NOMO-1 treated with dmso at 0.1 percent for 144 hours (cell line): Measurements from ENCODE around the gene ARRB1.
"Not testable (repeated sequence)": the region's sequence is repeated elsewhere in the genome, so short reads cannot be mapped to it uniquely, and the experiment has no call there.

Experiments used
- DNase-seq: peaks from one replicate; lab custom pipeline; 2025; ENCODE audit not compliant: unreplicated experiment; lab: John Stamatoyannopoulos, UW

ARRB1 gene

GRCh38 chr11:75277991-75278790 lies 73.3 kb downstream of the ARRB1 start:
- no peak for DNase-seq

- no peak for DNase-seq
Measured at GRCh38 chr11:75277211-75277805, 74.2 kb downstream of the ARRB1 start.

- no peak for DNase-seq
Measured at GRCh38 chr11:75276686-75277085, 74.8 kb downstream of the ARRB1 start.

GRCh38 chr11:75276186-75276585 lies 75.3 kb downstream of the ARRB1 start:
- DNase-seq = no peak

- DNase-seq = no peak
Measured at GRCh38 chr11:75275581-75275980, 75.9 kb downstream of the ARRB1 start.

- DNase-seq = not testable (repeated sequence)
Measured at GRCh38 chr11:75274716-75275115, 76.7 kb downstream of the ARRB1 start.

- DNase-seq = no peak
Measured at GRCh38 chr11:75273411-75274391, 77.8 kb downstream of the ARRB1 start.

GRCh38 chr11:75272821-75273301 lies 78.6 kb downstream of the ARRB1 start:
- DNase-seq = no peak

GRCh38 chr11:75272391-75272790 lies 79.1 kb downstream of the ARRB1 start:
- DNase-seq = no peak

- no peak for DNase-seq
Measured at GRCh38 chr11:75271730-75272129, 79.7 kb downstream of the ARRB1 start.

- DNase-seq = no peak
Measured at GRCh38 chr11:75270896-75271418, 80.5 kb downstream of the ARRB1 start.

- no peak for DNase-seq
Measured at GRCh38 chr11:75269896-75270295, 81.6 kb downstream of the ARRB1 start.

- DNase-seq = no peak
Measured at GRCh38 chr11:75269367-75269660, 82.1 kb downstream of the ARRB1 start.

- no peak for DNase-seq
Measured at GRCh38 chr11:75268626-75269366, 82.7 kb downstream of the ARRB1 start.

- DNase-seq = no peak
Measured at GRCh38 chr11:75267171-75267970, 84.1 kb downstream of the ARRB1 start.

GRCh38 chr11:75265851-75266531 lies 85.5 kb downstream of the ARRB1 start:
- peak; percentile 55 for DNase-seq

- no peak for DNase-seq
Measured at GRCh38 chr11:75264971-75265370, 86.5 kb downstream of the ARRB1 start.

GRCh38 chr11:75264356-75264755 lies 87.1 kb downstream of the ARRB1 start:
- no peak for DNase-seq

- DNase-seq = peak; percentile 4
Measured at GRCh38 chr11:75263944-75264349, 87.5 kb downstream of the ARRB1 start.
